ENCODE measurements around the gene PBX1. TPM values are rescaled to one million over a fixed set of nuclear protein-coding genes. Genes with fewer than 3 reads are reported as not detected.

The PBX1 gene
- total RNA-seq, 4 donors from 2014 or later, result 25.8 to 31.0 (median 27.1) TPM

DNA sequence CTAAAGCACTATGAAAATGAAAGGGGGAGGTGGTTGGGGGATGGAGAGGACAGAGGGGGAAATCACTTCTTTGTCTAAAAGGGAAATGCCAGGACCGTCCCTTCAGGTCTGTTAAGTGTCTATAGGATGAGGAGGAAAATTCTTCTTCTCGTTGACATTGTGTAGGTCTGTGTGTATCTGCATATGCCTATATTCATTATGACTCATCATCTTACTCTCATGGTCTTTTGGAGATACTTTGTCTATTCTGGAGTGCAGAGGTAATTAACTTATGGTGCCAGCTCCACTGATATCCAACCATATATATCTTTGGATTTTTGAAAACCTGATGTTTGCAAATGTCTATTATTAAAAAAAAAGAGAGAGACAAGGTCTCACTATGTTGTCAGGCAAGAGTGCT lies 143.7 kb downstream of the PBX1 start:
- 93 to 94% methylated on average over 2 of the region's 2 CpGs for WGBS, 2 donors
- no peaks in the 10 kb centered on the region for H3K9me3 ChIP-seq
- no peak overlapping the region for H3K27ac ChIP-seq
- no peaks in the 10 kb centered on the region for H3K36me3 ChIP-seq
- TF ChIP-seq POLR2A (IDR thresholded peaks at IDR 0.05) (no peak), EP300 (IDR thresholded peaks at IDR 0.05) (no peak)
- TF ChIP-seq, protein P1, sequence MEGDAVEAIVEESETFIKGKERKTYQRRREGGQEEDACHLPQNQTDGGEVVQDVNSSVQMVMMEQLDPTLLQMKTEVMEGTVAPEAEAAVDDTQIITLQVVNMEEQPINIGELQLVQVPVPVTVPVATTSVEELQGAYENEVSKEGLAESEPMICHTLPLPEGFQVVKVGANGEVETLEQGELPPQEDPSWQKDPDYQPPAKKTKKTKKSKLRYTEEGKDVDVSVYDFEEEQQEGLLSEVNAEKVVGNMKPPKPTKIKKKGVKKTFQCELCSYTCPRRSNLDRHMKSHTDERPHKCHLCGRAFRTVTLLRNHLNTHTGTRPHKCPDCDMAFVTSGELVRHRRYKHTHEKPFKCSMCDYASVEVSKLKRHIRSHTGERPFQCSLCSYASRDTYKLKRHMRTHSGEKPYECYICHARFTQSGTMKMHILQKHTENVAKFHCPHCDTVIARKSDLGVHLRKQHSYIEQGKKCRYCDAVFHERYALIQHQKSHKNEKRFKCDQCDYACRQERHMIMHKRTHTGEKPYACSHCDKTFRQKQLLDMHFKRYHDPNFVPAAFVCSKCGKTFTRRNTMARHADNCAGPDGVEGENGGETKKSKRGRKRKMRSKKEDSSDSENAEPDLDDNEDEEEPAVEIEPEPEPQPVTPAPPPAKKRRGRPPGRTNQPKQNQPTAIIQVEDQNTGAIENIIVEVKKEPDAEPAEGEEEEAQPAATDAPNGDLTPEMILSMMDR (IDR thresholded peaks at IDR 0.05), result no peak
- no peaks in the 10 kb centered on the region for H3K27me3 ChIP-seq
- peaks cover 0 to 16% (median 4%) of the 10 kb centered on the region in 4 donors for H3K4me1 ChIP-seq
- H3K4me3 ChIP-seq, result no peak overlapping the region
- no peak for DNase-seq (ENCODE audit: low spot score in 2 of 2)

DNA sequence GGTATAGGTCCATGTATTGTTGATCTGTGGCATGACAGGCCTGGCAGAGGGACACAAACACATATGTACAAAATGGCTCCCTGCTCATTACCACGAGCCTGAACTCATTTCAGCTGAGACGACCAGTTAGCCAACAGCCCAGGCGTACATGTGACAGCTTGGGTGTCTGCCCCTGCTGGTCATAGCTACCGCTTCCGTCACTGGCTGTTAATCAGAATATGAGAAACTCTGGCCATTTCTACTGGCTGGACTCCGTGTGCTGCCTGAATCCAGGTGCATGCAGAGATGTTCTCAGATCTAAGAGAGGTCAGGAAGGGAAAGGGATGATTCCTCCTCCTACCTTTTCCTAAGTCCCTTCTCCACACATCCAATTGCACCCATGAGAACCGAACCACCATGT lies 144.5 kb downstream of the PBX1 start:
- DNase-seq (ENCODE audit: low spot score in 2 of 2), result no peak
- H3K27me3 ChIP-seq, result no peaks in the 10 kb centered on the region
- H3K4me3 ChIP-seq, result no peak overlapping the region
- no peaks in the 10 kb centered on the region for H3K36me3 ChIP-seq
- peaks cover 0 to 24% (median 7%) of the 10 kb centered on the region in 4 donors for H3K4me1 ChIP-seq
- 77 to 85% methylated on average over 7 of the region's 7 CpGs for WGBS, 2 donors
- H3K27ac ChIP-seq, result no peak overlapping the region
- TF ChIP-seq POLR2A (IDR thresholded peaks at IDR 0.05), result no peak
- TF ChIP-seq EP300 (IDR thresholded peaks at IDR 0.05), result no peak
- TF ChIP-seq, protein P1 (IDR thresholded peaks at IDR 0.05), result no peak
- H3K9me3 ChIP-seq, result no peaks in the 10 kb centered on the region

DNA sequence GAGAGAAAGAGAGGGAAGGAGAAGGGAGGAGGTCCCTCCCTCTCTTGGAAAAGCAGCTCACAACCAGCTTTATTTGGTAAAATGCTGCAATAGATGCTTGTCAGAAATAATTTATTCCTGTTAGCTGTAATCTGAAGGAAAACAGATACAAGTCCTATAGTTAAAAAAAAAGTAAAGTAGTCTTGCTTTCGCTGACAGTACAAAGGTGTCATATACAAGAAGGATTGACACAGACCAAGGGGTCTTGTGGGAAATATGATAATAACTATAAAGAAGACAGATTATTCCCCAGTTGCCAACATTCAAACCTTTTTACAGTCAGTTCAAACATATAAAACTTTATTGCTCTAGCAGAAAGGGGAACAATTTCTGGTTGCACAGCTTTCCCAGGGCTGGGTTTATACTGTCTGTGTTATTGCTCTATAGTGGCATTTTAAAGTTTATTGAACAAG lies 145.0 kb downstream of the PBX1 start:
- Histone ChIP-seq H3K4me3 (no peak overlapping the region), H3K36me3 (no peaks in the 10 kb centered on the region), H3K27ac (no peak overlapping the region), H3K9me3 (no peaks in the 10 kb centered on the region), H3K4me1 (peaks cover 0 to 29% (median 7%) of the 10 kb centered on the region in 4 donors), H3K27me3 (no peaks in the 10 kb centered on the region)
- no peak for DNase-seq (ENCODE audit: low spot score in 2 of 2)
- no peak for TF ChIP-seq POLR2A (IDR thresholded peaks at IDR 0.05)
- TF ChIP-seq, protein P1 (IDR thresholded peaks at IDR 0.05), result no peak
- no peak for TF ChIP-seq EP300 (IDR thresholded peaks at IDR 0.05)
- WGBS, 2 donors, result 88 to 89% methylated on average over 1 of the region's 1 CpG

DNA sequence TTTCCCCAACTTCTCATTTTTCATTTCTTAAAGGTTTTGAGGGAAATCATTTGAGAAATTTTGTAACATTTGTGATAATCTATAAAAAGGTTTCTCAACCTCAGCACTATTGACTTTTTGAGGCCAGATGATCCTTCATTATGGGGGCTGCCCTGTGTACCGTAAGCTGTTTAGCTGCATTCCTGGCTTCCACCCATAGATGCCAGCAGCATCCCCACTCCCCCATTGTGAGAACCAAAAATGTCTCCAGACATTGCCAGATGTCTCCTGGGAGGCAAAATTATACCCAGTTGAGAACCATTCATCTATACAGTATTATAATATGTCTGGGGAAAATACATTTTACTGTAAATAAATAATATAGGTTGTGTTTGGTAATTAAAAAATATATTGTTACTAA lies 146.0 kb downstream of the PBX1 start:
- H3K27me3 ChIP-seq, result no peaks in the 10 kb centered on the region
- no peaks in the 10 kb centered on the region for H3K36me3 ChIP-seq
- no peak for DNase-seq (ENCODE audit: low spot score in 2 of 2)
- TF ChIP-seq POLR2A (IDR thresholded peaks at IDR 0.05) (no peak), EP300 (IDR thresholded peaks at IDR 0.05) (no peak)
- TF ChIP-seq, protein P1 (IDR thresholded peaks at IDR 0.05), result no peak
- H3K4me3 ChIP-seq, result no peak overlapping the region
- H3K27ac ChIP-seq, result no peak overlapping the region
- H3K9me3 ChIP-seq, result no peaks in the 10 kb centered on the region
- H3K4me1 ChIP-seq, result peaks cover 0 to 35% (median 7%) of the 10 kb centered on the region in 4 donors
- 81 to 90% methylated on average over 1 of the region's 1 CpG for whole genome bisulfite sequencing, 2 donors

DNA sequence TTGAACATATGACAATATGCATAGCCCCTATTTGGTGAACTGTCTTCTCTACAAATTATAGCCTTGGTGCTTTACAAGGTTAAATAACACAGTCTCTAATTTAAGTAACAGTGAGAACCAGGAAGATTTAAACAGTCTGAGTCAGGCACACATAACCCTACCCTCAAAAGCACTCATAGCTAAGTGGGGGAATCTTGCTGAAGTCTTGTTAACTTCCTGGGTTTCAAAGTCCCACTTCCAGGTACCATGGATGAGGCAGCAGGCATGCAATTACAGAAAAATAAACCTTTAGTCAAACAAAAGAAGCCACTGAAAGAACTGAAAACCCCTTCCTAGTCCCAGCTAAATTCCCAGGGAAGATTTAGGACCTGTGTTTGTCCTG lies 147.6 kb downstream of the PBX1 start:
- no peaks in the 10 kb centered on the region for H3K27me3 ChIP-seq
- TF ChIP-seq, protein P1 (IDR thresholded peaks at IDR 0.05), result no peak
- no peak for TF ChIP-seq POLR2A (IDR thresholded peaks at IDR 0.05)
- no peak for TF ChIP-seq EP300 (IDR thresholded peaks at IDR 0.05)
- H3K9me3 ChIP-seq, result no peaks in the 10 kb centered on the region
- H3K4me1 ChIP-seq, result peaks cover 0 to 35% (median 7%) of the 10 kb centered on the region in 4 donors
- no peaks in the 10 kb centered on the region for H3K36me3 ChIP-seq
- no peak for DNase-seq (ENCODE audit: low spot score in 2 of 2)
- H3K27ac ChIP-seq, result peak overlapping the region in 3 of 4 donors; percentile 2 to 62 (median 12)
- H3K4me3 ChIP-seq, result no peak overlapping the region
